Measurements from ENCODE around the gene GPC1. TPM values are rescaled to one million over a fixed set of nuclear protein-coding genes. Genes with fewer than 3 reads are reported as not detected.

The GPC1 gene
- polyA plus RNA-seq, 1 of the 3 experiments (the other 2 are of a cell fraction) = 65.5 TPM

DNA sequence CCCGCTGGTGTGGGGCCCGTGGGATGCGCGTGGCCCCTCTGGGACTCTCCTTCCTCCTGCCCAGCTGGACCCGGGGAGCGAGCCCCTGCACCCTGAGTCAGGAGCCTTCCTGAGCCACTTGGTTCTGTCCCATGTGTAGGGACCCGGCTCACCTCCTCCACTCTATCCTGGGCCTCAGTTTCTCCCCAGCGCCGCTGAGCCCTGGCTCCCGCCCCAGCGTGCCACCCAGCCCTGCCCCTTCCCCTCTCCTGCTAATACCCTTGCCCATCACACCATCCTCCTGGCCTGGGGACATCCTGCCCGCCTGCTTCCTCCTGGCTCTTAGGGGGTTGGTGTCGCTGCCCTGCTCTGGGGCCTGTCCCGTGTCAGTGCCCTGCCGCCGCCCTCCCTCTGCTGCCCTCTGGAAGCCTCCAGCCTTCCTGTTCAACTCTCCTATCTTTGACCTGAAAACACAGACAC lies 24.8 kb downstream of the GPC1 start:
- no peak overlapping the region for H3K4me2 ChIP-seq
- TF ChIP-seq, protein P1, sequence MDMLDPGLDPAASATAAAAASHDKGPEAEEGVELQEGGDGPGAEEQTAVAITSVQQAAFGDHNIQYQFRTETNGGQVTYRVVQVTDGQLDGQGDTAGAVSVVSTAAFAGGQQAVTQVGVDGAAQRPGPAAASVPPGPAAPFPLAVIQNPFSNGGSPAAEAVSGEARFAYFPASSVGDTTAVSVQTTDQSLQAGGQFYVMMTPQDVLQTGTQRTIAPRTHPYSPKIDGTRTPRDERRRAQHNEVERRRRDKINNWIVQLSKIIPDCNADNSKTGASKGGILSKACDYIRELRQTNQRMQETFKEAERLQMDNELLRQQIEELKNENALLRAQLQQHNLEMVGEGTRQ (IDR thresholded peaks at IDR 0.05; ENCODE audit: borderline replicate concordance, low read depth, low read length) = no peak
- TF ChIP-seq TAF1 (IDR thresholded peaks at IDR 0.05; ENCODE audit: borderline replicate concordance, low read depth, low read length) = no peak
- TF ChIP-seq CTCF (IDR thresholded peaks at IDR 0.05) = no peak
- TF ChIP-seq MXI1 (IDR thresholded peaks at IDR 0.05; ENCODE audit: low read depth, low read length) = no peak
- TF ChIP-seq, protein P2, sequence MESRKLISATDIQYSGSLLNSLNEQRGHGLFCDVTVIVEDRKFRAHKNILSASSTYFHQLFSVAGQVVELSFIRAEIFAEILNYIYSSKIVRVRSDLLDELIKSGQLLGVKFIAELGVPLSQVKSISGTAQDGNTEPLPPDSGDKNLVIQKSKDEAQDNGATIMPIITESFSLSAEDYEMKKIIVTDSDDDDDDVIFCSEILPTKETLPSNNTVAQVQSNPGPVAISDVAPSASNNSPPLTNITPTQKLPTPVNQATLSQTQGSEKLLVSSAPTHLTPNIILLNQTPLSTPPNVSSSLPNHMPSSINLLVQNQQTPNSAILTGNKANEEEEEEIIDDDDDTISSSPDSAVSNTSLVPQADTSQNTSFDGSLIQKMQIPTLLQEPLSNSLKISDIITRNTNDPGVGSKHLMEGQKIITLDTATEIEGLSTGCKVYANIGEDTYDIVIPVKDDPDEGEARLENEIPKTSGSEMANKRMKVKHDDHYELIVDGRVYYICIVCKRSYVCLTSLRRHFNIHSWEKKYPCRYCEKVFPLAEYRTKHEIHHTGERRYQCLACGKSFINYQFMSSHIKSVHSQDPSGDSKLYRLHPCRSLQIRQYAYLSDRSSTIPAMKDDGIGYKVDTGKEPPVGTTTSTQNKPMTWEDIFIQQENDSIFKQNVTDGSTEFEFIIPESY (IDR thresholded peaks at IDR 0.05; ENCODE audit: borderline replicate concordance, low read depth) = no peak
- no peak for TF ChIP-seq GABPA (IDR thresholded peaks at IDR 0.05; ENCODE audit: low read depth)
- TF ChIP-seq RFX5 (IDR thresholded peaks at IDR 0.05; ENCODE audit: low read length) = no peak
- TF ChIP-seq, protein P3, sequence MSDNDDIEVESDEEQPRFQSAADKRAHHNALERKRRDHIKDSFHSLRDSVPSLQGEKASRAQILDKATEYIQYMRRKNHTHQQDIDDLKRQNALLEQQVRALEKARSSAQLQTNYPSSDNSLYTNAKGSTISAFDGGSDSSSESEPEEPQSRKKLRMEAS (IDR thresholded peaks at IDR 0.05; ENCODE audit: low read depth) = no peak
- no peak for TF ChIP-seq YY1 (IDR thresholded peaks at IDR 0.05; ENCODE audit: low read depth)
- no peak for TF ChIP-seq NFIC (IDR thresholded peaks at IDR 0.05; ENCODE audit: borderline replicate concordance)
- WGBS (ENCODE audit: low lambda C conversion rate) = 96% methylated on average over 13 of the region's 16 CpGs
- ChIA-PET CTCF (interaction anchor here (1.1 to 1.5 kb wide), 3 partner anchors 9 to 46 kb away, joined by 3 read pairs; no protein-coding TSS in a partner anchor), POLR2A (no interaction called here)
- no peaks in the 10 kb centered on the region for H3K79me2 ChIP-seq (ENCODE audit: insufficient read depth)
- no peaks in the 10 kb centered on the region for H3K27me3 ChIP-seq (ENCODE audit: insufficient read depth)
- no peak overlapping the region for H3K9ac ChIP-seq
- no peaks in the 10 kb centered on the region for H3F3A ChIP-seq (replicated peaks; ENCODE audit: insufficient read depth)
- H3K4me3 ChIP-seq (ENCODE audit: low read depth in 2 of 2, low read length in 1 of 2) = no peak overlapping the region
- H3K27ac ChIP-seq (ENCODE audit: low read depth in 2 of 2, low read length in 1 of 2) = no peak overlapping the region
- H2AFZ ChIP-seq (ENCODE audit: low read depth) = no peak overlapping the region
- H3K4me1 ChIP-seq (ENCODE audit: control insufficient read depth in 1 of 2, insufficient read depth in 2 of 2, low read depth in 1 of 2, low read length in 1 of 2) = peaks cover 0 to 4% of the 10 kb centered on the region in 2 experiments; a peak in 1 of 4 replicates
- no peaks in the 10 kb centered on the region for H3K9me2 ChIP-seq
- peaks cover 36% of the 10 kb centered on the region for H4K20me1 ChIP-seq (ENCODE audit: insufficient read depth)
- no peak for DNase-seq
- H3K36me3 ChIP-seq (replicated peaks in 1 of 2; ENCODE audit: control insufficient read depth in 1 of 2, insufficient read depth in 2 of 2, low read length in 1 of 2) = peaks cover 0 to 29% of the 10 kb centered on the region in 2 experiments
- H3K9me3 ChIP-seq = no peaks in the 10 kb centered on the region

GRCh38 chr2:240460781-240461431 lies 25.4 kb downstream of the GPC1 start:
- Histone ChIP-seq H3K36me3 (replicated peaks in 1 of 2; ENCODE audit: control insufficient read depth in 1 of 2, insufficient read depth in 2 of 2, low read length in 1 of 2) (peaks cover 0 to 34% of the 10 kb centered on the region in 2 experiments), H3K4me2 (no peak overlapping the region), H3K9me3 (no peaks in the 10 kb centered on the region), H3K27ac (ENCODE audit: low read depth in 2 of 2, low read length in 1 of 2) (no peak overlapping the region), H3K4me1 (ENCODE audit: control insufficient read depth in 1 of 2, insufficient read depth in 2 of 2, low read depth in 1 of 2, low read length in 1 of 2) (peaks cover 0 to 4% of the 10 kb centered on the region in 2 experiments; a peak in 1 of 4 replicates), H3K9ac (no peak overlapping the region), H3K4me3 (ENCODE audit: low read depth in 2 of 2, low read length in 1 of 2) (no peak overlapping the region), H3K9me2 (no peaks in the 10 kb centered on the region), H4K20me1 (ENCODE audit: insufficient read depth) (peaks cover 30% of the 10 kb centered on the region), H3K79me2 (ENCODE audit: insufficient read depth) (no peaks in the 10 kb centered on the region), H2AFZ (ENCODE audit: low read depth) (no peak overlapping the region), H3K27me3 (ENCODE audit: insufficient read depth) (no peaks in the 10 kb centered on the region), H3F3A (replicated peaks; ENCODE audit: insufficient read depth) (no peaks in the 10 kb centered on the region)
- CTCF ChIA-PET = interaction anchor here (1.1 to 1.5 kb wide), 3 partner anchors 8 to 46 kb away, joined by 3 read pairs; no protein-coding TSS in a partner anchor
- POLR2A ChIA-PET = no interaction called here
- WGBS (ENCODE audit: low lambda C conversion rate) = 71% methylated on average over 2 of the region's 16 CpGs
- TF ChIP-seq CTCF (IDR thresholded peaks at IDR 0.05) = peak; percentile 20; the same call in 1 of the 2 replicates
- TF ChIP-seq TEAD4 (IDR thresholded peaks at IDR 0.05; ENCODE audit: borderline replicate concordance, insufficient read depth) = no peak
- no peak for DNase-seq

All from SK-N-SH (cell line).